MM.1S (cell line): Measurements from ENCODE around the gene IL5.

Experiments used
- CTCF ChIP-seq: fragments of 300-600 bp; sonication (generic); IDR thresholded peaks from 2 replicates; pipeline ENCODE4 v1.5.1; 2016; ENCODE audit warnings: antibody characterized with exemption, low read length, mixed read lengths
- EZH2 ChIP-seq: fragments of 300-600 bp; sonication (generic); optimal IDR thresholded peaks from 2 replicates; pipeline ENCODE3; 2017; ENCODE audit warnings: low read depth, mild to moderate bottlenecking, antibody characterized with exemption, low read length, mixed read lengths

GRCh38 chr5:132492386-132493125, 50.8 kb downstream of the IL5 start:
- no peak for TF ChIP-seq CTCF
- no peak for TF ChIP-seq EZH2
